HL-60 (cell line): ENCODE data around the gene ZMYND8.

ENCODE experiments used
- DNase-seq, 2 experiments: peaks; one replicate each; pipeline ENCODE4 v3.0.0-alpha.2; 2010 to 2020; ENCODE audit warnings: low read depth in 1 of 2, low spot score in 1 of 2
- H3K27ac ChIP-seq: fragments of 250-450 bp; sonication (Bioruptor Pico); replicated peaks from 2 replicates; pipeline ENCODE4 v1.5.1; 2020; ENCODE audit warnings: mild to moderate bottlenecking, moderate library complexity
- H3K27me3 ChIP-seq: fragments of 250-450 bp; sonication (Bioruptor Pico); 2 replicates; pipeline ENCODE4 v1.5.1; 2021; ENCODE audit warnings: mild to moderate bottlenecking, moderate library complexity; ENCODE audit not compliant: insufficient read depth, poor library complexity, severe bottlenecking
- H3K4me3 ChIP-seq: replicated peaks from 2 replicates; pipeline ENCODE4 v1.5.1; 2011; ENCODE audit warnings: mild to moderate bottlenecking, control low read depth, low read length; ENCODE audit not compliant: insufficient read depth
- CTCF ChIP-seq: IDR thresholded peaks from one replicate; pipeline ENCODE4 v1.5.1; 2011; ENCODE audit warnings: low read length, control low read depth, inconsistent platforms; ENCODE audit not compliant: insufficient read depth
- GABPA ChIP-seq: IDR thresholded peaks from 2 replicates; pipeline ENCODE4 v1.6.1; 2012; ENCODE audit warnings: low read depth
- POLR2AphosphoS5 ChIP-seq: IDR thresholded peaks from 2 replicates; pipeline ENCODE4 v1.6.1; 2012; ENCODE audit warnings: low read depth
- REST ChIP-seq: IDR thresholded peaks from 2 replicates; pipeline ENCODE4 v1.6.1; 2012; ENCODE audit warnings: low read depth; ENCODE audit not compliant: insufficient replicate concordance
- SPI1 ChIP-seq: IDR thresholded peaks from 2 replicates; pipeline ENCODE4 v1.6.1; 2012; ENCODE audit warnings: low read depth, mild to moderate bottlenecking, borderline replicate concordance

Gene ZMYND8

DNA sequence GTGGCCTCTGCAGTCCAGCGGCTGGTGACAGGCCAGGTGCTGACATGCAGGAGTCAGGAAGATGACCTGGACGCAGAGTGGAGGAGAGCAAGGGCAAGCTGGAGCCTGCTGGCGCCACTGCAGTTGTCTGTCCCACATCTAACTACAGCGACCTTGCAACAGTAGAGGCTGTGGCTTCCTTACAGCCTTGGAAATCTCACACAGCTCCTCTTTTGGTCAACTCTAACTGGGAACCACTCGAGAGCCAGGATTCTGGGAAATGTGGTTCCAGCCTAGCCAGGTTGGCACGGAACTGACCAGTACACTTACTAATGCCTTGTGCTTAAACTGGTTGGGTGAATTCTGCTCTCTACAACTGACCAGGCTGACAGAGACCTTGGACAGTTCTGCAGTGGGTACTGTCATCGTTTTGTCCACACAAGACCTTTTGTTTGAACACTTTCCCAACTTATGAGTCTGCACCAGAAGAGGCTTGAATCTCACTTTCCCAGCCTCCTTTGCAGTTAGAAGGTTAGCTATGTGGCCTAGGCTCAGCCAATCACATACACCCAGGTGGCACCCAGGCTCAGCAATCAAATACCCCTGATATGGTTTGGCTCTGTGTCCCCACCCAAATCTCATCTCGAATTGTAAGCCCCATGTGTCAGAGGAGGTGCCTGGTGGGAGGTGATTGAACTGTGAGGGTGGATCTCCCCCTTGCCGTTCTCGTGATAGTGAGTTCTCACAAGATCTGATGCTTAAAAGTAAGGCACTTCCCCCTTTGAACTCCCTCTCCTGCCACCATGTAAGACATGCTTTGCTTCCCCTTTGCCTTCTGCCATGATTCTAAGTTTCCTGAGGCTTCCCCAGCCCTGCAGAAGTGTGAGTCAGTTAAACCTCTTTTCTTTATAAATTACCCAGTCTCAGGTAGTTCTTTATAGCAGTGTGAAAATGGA, 153.5 kb downstream of the ZMYND8 start:
- Histone ChIP-seq H3K27ac (no peak overlapping the region), H3K27me3 (no peaks in the 10 kb centered on the region), H3K4me3 (no peak overlapping the region)
- peak in 1 of 2 experiments; percentile 32 for DNase-seq
- TF ChIP-seq CTCF (no peak), SPI1 (peak; percentile 79), REST (no peak)

DNA sequence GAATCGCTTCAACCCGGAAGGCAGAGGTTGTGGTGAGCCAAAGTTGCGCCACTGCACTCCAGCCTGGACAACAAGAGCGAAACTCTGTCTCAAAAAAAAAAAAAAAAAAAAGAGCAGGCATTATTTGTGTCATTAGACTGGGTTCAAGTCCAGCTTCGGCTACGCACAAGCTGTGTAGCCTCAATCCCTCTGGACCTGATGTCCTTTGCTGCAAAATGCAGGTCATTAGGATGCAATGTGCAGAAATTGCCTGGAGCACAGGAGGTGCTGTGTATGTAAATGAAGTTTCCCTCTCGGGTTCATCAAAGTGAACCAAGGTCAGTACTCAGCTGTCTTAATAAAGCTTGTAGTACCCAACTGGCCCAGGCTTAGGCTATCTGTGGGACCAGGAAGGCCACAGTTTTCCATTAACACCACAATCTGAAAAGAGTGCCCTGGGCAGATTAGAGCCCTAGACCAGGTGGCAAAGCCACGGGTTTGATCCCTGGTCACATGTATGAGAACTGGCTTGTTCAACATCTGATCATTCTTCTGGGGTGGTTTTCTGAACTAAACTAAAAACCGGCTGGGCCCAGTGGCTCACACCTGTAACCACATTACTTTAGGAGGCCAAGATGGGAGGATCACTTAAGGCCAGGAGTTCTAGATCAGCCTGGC, 155.3 kb downstream of the ZMYND8 start:
- Histone ChIP-seq H3K27ac (no peak overlapping the region), H3K27me3 (no peaks in the 10 kb centered on the region), H3K4me3 (no peak overlapping the region)
- no peak for TF ChIP-seq SPI1
- no peak for TF ChIP-seq GABPA
- no peak for TF ChIP-seq CTCF
- no peak for TF ChIP-seq POLR2AphosphoS5
- no peak for TF ChIP-seq REST
- DNase-seq: no peak

- H3K27me3 ChIP-seq: no peaks in the 10 kb centered on the region
- H3K27ac ChIP-seq: no peak overlapping the region
- no peak for DNase-seq
- TF ChIP-seq REST (no peak), GABPA (no peak)
- H3K4me3 ChIP-seq: no peak overlapping the region
Observed at GRCh38 chr20:47198996-47199552, 157.4 kb downstream of the ZMYND8 start.
